HL-60 (cell line): ENCODE measurements around the gene KANSL3.

Experiments used
- CTCF ChIP-seq: IDR thresholded peaks from one replicate; pipeline ENCODE4 v1.5.1; 2011; ENCODE audit warnings: low read length, control low read depth, inconsistent platforms; ENCODE audit not compliant: insufficient read depth
- REST ChIP-seq: IDR thresholded peaks from 2 replicates; pipeline ENCODE4 v1.6.1; 2012; ENCODE audit warnings: low read depth; ENCODE audit not compliant: insufficient replicate concordance

GRCh38 chr2:96549967-96550786, 87.9 kb downstream of the KANSL3 start:
- TF ChIP-seq CTCF (no peak), REST (no peak)
